Endothelial cell of umbilical vein (primary cell): ENCODE measurements around the gene CHN1. TPM values are rescaled to one million over a fixed set of nuclear protein-coding genes. Genes with fewer than 3 reads are reported as not detected.

ENCODE experiments used
- BruUV-seq: library from RNA; stranded (reverse); fragments of 400-500 nt; replicated peaks from 2 replicates; lab custom pipeline; 2021; lab: Mats Ljungman, UMichigan
- CTCF ChIA-PET: fragments of 300-600, 350-600 bp; sonication (Branson Sonifier 250); formaldehyde crosslinking; loops from one replicate; lab custom pipeline; 2021; ENCODE audit warnings: antibody characterized with exemption, inconsistent platforms; lab: Charles Lee
- POLR2A ChIA-PET: fragments of 300-600, 350-600 bp; sonication (Branson Sonifier 250); formaldehyde crosslinking; loops from one replicate; lab custom pipeline; 2021; ENCODE audit warnings: antibody characterized with exemption, inconsistent platforms; lab: Charles Lee
- DNase-seq: peaks from one replicate; pipeline ENCODE4 v3.0.0-alpha.2; 2011; ENCODE audit warnings: low read depth, low spot score
- FAIRE-seq: peaks from 2 replicates; lab custom pipeline; 2011; peaks lifted over from hg19 to GRCh38; lab: Jason Lieb, UNC
- H2AFZ ChIP-seq: 2 replicates; pipeline ENCODE4 v1.6.0; 2012; ENCODE audit warnings: low read depth, low read length, control low read depth, inconsistent platforms
- H3K27ac ChIP-seq: 2 replicates; pipeline ENCODE4 v1.5.1; 2011; ENCODE audit warnings: low read depth, mild to moderate bottlenecking, control low read depth, low read length, moderate library complexity; ENCODE audit not compliant: insufficient read depth
- H3K27me3 ChIP-seq, 2 experiments: 2 replicates each; pipeline versions ENCODE4 v1.6.0 to v1.6.1; 2011; ENCODE audit warnings: low read length in 2 of 2, mixed read lengths in 1 of 2; ENCODE audit not compliant: control insufficient read depth in 2 of 2, insufficient read depth in 2 of 2
- H3K36me3 ChIP-seq, 2 experiments: 2 replicates in 1 of 2; 3 replicates in 1 of 2; pipeline ENCODE4 v1.5.1; 2011; ENCODE audit warnings: low read length in 2 of 2, mild to moderate bottlenecking in 1 of 2, moderate library complexity in 1 of 2; ENCODE audit not compliant: control insufficient read depth in 2 of 2, insufficient read depth in 2 of 2; ENCODE audit errors: extremely low read depth in 1 of 2
- H3K4me1 ChIP-seq: 3 replicates; pipeline ENCODE4 v1.5.1; 2011; ENCODE audit warnings: mild to moderate bottlenecking, low read length; ENCODE audit not compliant: control insufficient read depth, insufficient read depth; ENCODE audit errors: extremely low read depth
- H3K4me2 ChIP-seq: 2 replicates; pipeline ENCODE4 v1.6.1; 2011; ENCODE audit warnings: low read length, control low read depth, mixed read lengths; ENCODE audit not compliant: insufficient read depth
- H3K4me3 ChIP-seq, 3 experiments: fragments of 200-600 bp in 1 of 3; sonication (generic), shearing (Covaris generic) in 1 of 3; replicated peaks in 1 of 3; 2 replicates each; pipeline ENCODE4 v1.5.1; 2011 to 2016; ENCODE audit warnings: control low read depth in 3 of 3, low read length in 3 of 3, mild to moderate bottlenecking in 2 of 3, inconsistent platforms in 1 of 3, low read depth in 1 of 3, moderate library complexity in 1 of 3; ENCODE audit not compliant: insufficient read depth in 1 of 3
- H3K79me2 ChIP-seq: 2 replicates; pipeline ENCODE4 v1.6.0; 2012; ENCODE audit warnings: low read length, inconsistent platforms; ENCODE audit not compliant: control insufficient read depth, insufficient read depth
- H3K9ac ChIP-seq: replicated peaks from 2 replicates; pipeline ENCODE3; 2011; ENCODE audit warnings: low read length, control low read depth; ENCODE audit not compliant: insufficient read depth; ENCODE audit errors: extremely low read depth
- H3K9me1 ChIP-seq: replicated peaks from 3 replicates; pipeline ENCODE4 v1.6.0; 2011; ENCODE audit warnings: mild to moderate bottlenecking, low read length; ENCODE audit not compliant: control insufficient read depth, insufficient read depth; ENCODE audit errors: extremely low read depth
- H3K9me3 ChIP-seq: replicated peaks from 2 replicates; pipeline ENCODE4 v1.5.1; 2012; ENCODE audit warnings: low read length, inconsistent platforms; ENCODE audit not compliant: control insufficient read depth, insufficient read depth
- H4K20me1 ChIP-seq: replicated peaks from 2 replicates; pipeline ENCODE3; 2011; ENCODE audit warnings: mild to moderate bottlenecking, low read length; ENCODE audit not compliant: control insufficient read depth, insufficient read depth; ENCODE audit errors: extremely low read depth
- EZH2 ChIP-seq: IDR thresholded peaks from 2 replicates; pipeline ENCODE4 v1.6.1; 2012; ENCODE audit warnings: borderline replicate concordance, low read depth, mild to moderate bottlenecking, moderate library complexity, low read length, inconsistent platforms; ENCODE audit not compliant: severe bottlenecking
- FOS ChIP-seq: IDR thresholded peaks from 2 replicates; pipeline ENCODE4 v1.6.1; 2011; ENCODE audit warnings: mild to moderate bottlenecking, low read length, moderate library complexity, borderline replicate concordance; ENCODE audit not compliant: insufficient read depth
- GATA2 ChIP-seq: IDR thresholded peaks from 2 replicates; pipeline ENCODE4 v1.7.0; 2011; ENCODE audit warnings: low read depth, mild to moderate bottlenecking, moderate library complexity, mixed read lengths, low read length; ENCODE audit not compliant: insufficient read length, insufficient read depth
- JUN ChIP-seq: IDR thresholded peaks from 2 replicates; pipeline ENCODE4 v1.6.1; 2011; ENCODE audit warnings: borderline replicate concordance, low read depth; ENCODE audit not compliant: insufficient read length, insufficient read depth
- MAX ChIP-seq: IDR thresholded peaks from 2 replicates; pipeline ENCODE4 v1.6.1; 2011; ENCODE audit not compliant: insufficient read depth, insufficient read length
- MYC ChIP-seq: IDR thresholded peaks from one replicate; pipeline ENCODE4 v1.6.1; 2011; ENCODE audit warnings: mild to moderate bottlenecking, low read depth, low read length
- dilution Hi-C: fragments of 300-500 bp; cut with MboI; formaldehyde crosslinking; loops from one replicate; pipeline ENCODE4 v1.15.0; 2019; ENCODE audit warnings: low sequenced_read_pairs; ENCODE audit not compliant: extremely low pct_ligation_motif_present
- intact Hi-C: fragments of 100-400 bp; cut with micrococcal nuclease; formaldehyde crosslinking; loops from one replicate; pipeline ENCODE4 v1.10.0; 2022
- polyA plus RNA-seq, 4 experiments: library from polyadenylated mRNA; depleted of rRNA in 3 of 4; stranded (reverse) in 3 of 4; unstranded in 1 of 4; fragments of >200 nt; gene quantifications; 2 replicates each; pipeline versions ENCODE4 v1.2.1 to v1.2.3, GENCODE V29; 2011 to 2012; ENCODE audit warnings: missing spikeins in 1 of 4
- total RNA-seq: library from RNA; stranded (reverse); gene quantifications from 2 replicates; pipeline ENCODE4 v1.2.3, GENCODE V29; 2021

The CHN1 gene
- total and polyA plus RNA-seq, 2 donors (not counting 3 experiments of a cell fraction or from before 2014, with no cell fraction given) = 23.3 to 24.9 TPM

GRCh38 chr2:174788291-174788929 is 216.8 kb downstream of the CHN1 start:
- dilution Hi-C loops (no loop called here), intact Hi-C loops (no loop called here)
- Histone ChIP-seq H3K4me2 (no peak overlapping the region), H3K4me3 (no peak overlapping the region), H3K27me3 (no peaks in the 10 kb centered on the region), H3K9ac (no peak overlapping the region), H3K9me3 (no peaks in the 10 kb centered on the region), H3K4me1 (peaks cover 18% of the 10 kb centered on the region), H4K20me1 (no peaks in the 10 kb centered on the region), H2AFZ (peak overlapping the region; percentile 41), H3K79me2 (no peaks in the 10 kb centered on the region), H3K9me1 (no peaks in the 10 kb centered on the region), H3K27ac (no peak overlapping the region), H3K36me3 (no peaks in the 10 kb centered on the region)
- DNase-seq (no peak), FAIRE-seq (no peak)
- no TSS peak for BruUV-seq
- TF ChIP-seq EZH2 (no peak), MYC (no peak), MAX (no peak), FOS (no peak), JUN (no peak), GATA2 (no peak)
- POLR2A ChIA-PET = no interaction called here
- CTCF ChIA-PET = interaction anchor here (1.3 to 7.4 kb wide), 2 partner anchors 17 to 39 kb away, joined by 3 to 48 read pairs; no protein-coding TSS in a partner anchor
